Measurements from ENCODE around the gene PDK4. TPM values are rescaled to one million over a fixed set of nuclear protein-coding genes. Genes with fewer than 3 reads are reported as not detected.

The PDK4 gene
- total and polyA plus RNA-seq, 2 donors from 2014 or later: 45.0 to 106 TPM

GRCh38 chr7:95622001-95622549, 25.8 kb upstream of the PDK4 start:
- Histone ChIP-seq H3K4me1 (ENCODE audit: control insufficient read depth in 2 of 3, insufficient read depth in 2 of 3, low read depth in 1 of 3, low read length in 3 of 3) (no peaks in the 10 kb centered on the region), H3K36me3 (ENCODE audit: control insufficient read depth in 2 of 3, insufficient read depth in 3 of 3, low read length in 3 of 3) (no peaks in the 10 kb centered on the region), H3K27ac (ENCODE audit: low read depth in 2 of 2, low read length in 2 of 2) (no peak overlapping the region), H3K27me3 (ENCODE audit: control insufficient read depth, insufficient read depth, low read length) (no peaks in the 10 kb centered on the region), H3K9ac (ENCODE audit: low read length in 3 of 3) (no peak overlapping the region), H3K4me3 (ENCODE audit: low read length in 3 of 3) (no peak overlapping the region), H3K9me3 (ENCODE audit: control insufficient read depth in 2 of 3, insufficient read depth in 1 of 3, low read length in 3 of 3) (no peaks in the 10 kb centered on the region)
- TF ChIP-seq, protein P1, sequence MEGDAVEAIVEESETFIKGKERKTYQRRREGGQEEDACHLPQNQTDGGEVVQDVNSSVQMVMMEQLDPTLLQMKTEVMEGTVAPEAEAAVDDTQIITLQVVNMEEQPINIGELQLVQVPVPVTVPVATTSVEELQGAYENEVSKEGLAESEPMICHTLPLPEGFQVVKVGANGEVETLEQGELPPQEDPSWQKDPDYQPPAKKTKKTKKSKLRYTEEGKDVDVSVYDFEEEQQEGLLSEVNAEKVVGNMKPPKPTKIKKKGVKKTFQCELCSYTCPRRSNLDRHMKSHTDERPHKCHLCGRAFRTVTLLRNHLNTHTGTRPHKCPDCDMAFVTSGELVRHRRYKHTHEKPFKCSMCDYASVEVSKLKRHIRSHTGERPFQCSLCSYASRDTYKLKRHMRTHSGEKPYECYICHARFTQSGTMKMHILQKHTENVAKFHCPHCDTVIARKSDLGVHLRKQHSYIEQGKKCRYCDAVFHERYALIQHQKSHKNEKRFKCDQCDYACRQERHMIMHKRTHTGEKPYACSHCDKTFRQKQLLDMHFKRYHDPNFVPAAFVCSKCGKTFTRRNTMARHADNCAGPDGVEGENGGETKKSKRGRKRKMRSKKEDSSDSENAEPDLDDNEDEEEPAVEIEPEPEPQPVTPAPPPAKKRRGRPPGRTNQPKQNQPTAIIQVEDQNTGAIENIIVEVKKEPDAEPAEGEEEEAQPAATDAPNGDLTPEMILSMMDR (IDR thresholded peaks at IDR 0.05; ENCODE audit: borderline replicate concordance, extremely low read depth, insufficient read depth): no peak
- DNase-seq: no peak
- FAIRE-seq: no peak
- intact Hi-C loops (cut with DNase I): no loop called here

- Histone ChIP-seq H3K27ac (ENCODE audit: low read depth in 2 of 2, low read length in 2 of 2) (no peak overlapping the region), H3K4me1 (ENCODE audit: control insufficient read depth in 2 of 3, insufficient read depth in 2 of 3, low read depth in 1 of 3, low read length in 3 of 3) (no peaks in the 10 kb centered on the region), H3K4me3 (ENCODE audit: low read length in 3 of 3) (no peak overlapping the region), H3K36me3 (ENCODE audit: control insufficient read depth in 2 of 3, insufficient read depth in 3 of 3, low read length in 3 of 3) (no peaks in the 10 kb centered on the region), H3K9ac (ENCODE audit: low read length in 3 of 3) (no peak overlapping the region), H3K9me3 (ENCODE audit: control insufficient read depth in 2 of 3, insufficient read depth in 1 of 3, low read length in 3 of 3) (no peaks in the 10 kb centered on the region), H3K27me3 (ENCODE audit: control insufficient read depth, insufficient read depth, low read length) (no peaks in the 10 kb centered on the region)
- DNase-seq (no peak), FAIRE-seq (no peak)
- TF ChIP-seq, protein P1 (IDR thresholded peaks at IDR 0.05; ENCODE audit: borderline replicate concordance, extremely low read depth, insufficient read depth): no peak
- intact Hi-C loops (cut with DNase I): no loop called here
Measured at GRCh38 chr7:95621404-95621803, 25.1 kb upstream of the PDK4 start.

- Histone ChIP-seq H3K27ac (ENCODE audit: low read depth in 2 of 2, low read length in 2 of 2) (no peak overlapping the region), H3K9ac (ENCODE audit: low read length in 3 of 3) (no peak overlapping the region), H3K4me3 (ENCODE audit: low read length in 3 of 3) (no peak overlapping the region), H3K4me1 (ENCODE audit: control insufficient read depth in 2 of 3, insufficient read depth in 2 of 3, low read depth in 1 of 3, low read length in 3 of 3) (no peaks in the 10 kb centered on the region), H3K36me3 (ENCODE audit: control insufficient read depth in 2 of 3, insufficient read depth in 3 of 3, low read length in 3 of 3) (no peaks in the 10 kb centered on the region), H3K27me3 (ENCODE audit: control insufficient read depth, insufficient read depth, low read length) (no peaks in the 10 kb centered on the region), H3K9me3 (ENCODE audit: control insufficient read depth in 2 of 3, insufficient read depth in 1 of 3, low read length in 3 of 3) (no peaks in the 10 kb centered on the region)
- TF ChIP-seq, protein P1 (IDR thresholded peaks at IDR 0.05; ENCODE audit: borderline replicate concordance, extremely low read depth, insufficient read depth): no peak
- intact Hi-C loops (cut with DNase I): no loop called here
- no peak for DNase-seq
- FAIRE-seq: no peak
Measured at GRCh38 chr7:95620631-95621030, 24.3 kb upstream of the PDK4 start.

GRCh38 chr7:95619921-95620320, 23.6 kb upstream of the PDK4 start:
- Histone ChIP-seq H3K4me1 (ENCODE audit: control insufficient read depth in 2 of 3, insufficient read depth in 2 of 3, low read depth in 1 of 3, low read length in 3 of 3) (no peaks in the 10 kb centered on the region), H3K9me3 (ENCODE audit: control insufficient read depth in 2 of 3, insufficient read depth in 1 of 3, low read length in 3 of 3) (no peaks in the 10 kb centered on the region), H3K27ac (ENCODE audit: low read depth in 2 of 2, low read length in 2 of 2) (no peak overlapping the region), H3K9ac (ENCODE audit: low read length in 3 of 3) (no peak overlapping the region), H3K27me3 (ENCODE audit: control insufficient read depth, insufficient read depth, low read length) (no peaks in the 10 kb centered on the region), H3K36me3 (ENCODE audit: control insufficient read depth in 2 of 3, insufficient read depth in 3 of 3, low read length in 3 of 3) (no peaks in the 10 kb centered on the region), H3K4me3 (ENCODE audit: low read length in 3 of 3) (no peak overlapping the region)
- TF ChIP-seq, protein P1 (IDR thresholded peaks at IDR 0.05; ENCODE audit: borderline replicate concordance, extremely low read depth, insufficient read depth): no peak
- intact Hi-C loops (cut with DNase I): no loop called here
- FAIRE-seq (no peak), DNase-seq (no peak)

All from kidney (tissue), 14 donors.